Cardiac muscle cell (in vitro differentiated cells and primary cell): ENCODE results near the gene IMMP2L. TPM values are rescaled to one million over a fixed set of nuclear protein-coding genes. Genes with fewer than 3 reads are reported as not detected.

ENCODE experiments used
- DNase-seq, 2 donors: peaks; one replicate each; pipeline versions ENCODE4 v3.0.0 to v3.0.0-alpha.2; 2010 to 2017; ENCODE audit warnings: low read depth in 1 of 2, low spot score in 1 of 2
- H3K27ac ChIP-seq: fragments of 200-600 bp; sonication (generic); 2 replicates; pipeline ENCODE4 v1.5.1; 2016
- H3K27me3 ChIP-seq: fragments of 200-600 bp; sonication (generic); 2 replicates; pipeline ENCODE4 v1.6.0; 2016; ENCODE audit warnings: control low read depth
- H3K36me3 ChIP-seq: fragments of 200-600 bp; sonication (generic); 2 replicates; pipeline ENCODE4 v1.5.1; 2016; ENCODE audit warnings: control low read depth
- H3K4me1 ChIP-seq: fragments of 200-600 bp; sonication (generic); 2 replicates; pipeline ENCODE4 v1.8.1; 2017; ENCODE audit warnings: low read depth, mild to moderate bottlenecking, mixed run types
- H3K4me3 ChIP-seq: fragments of 200-600 bp; sonication (generic); 2 replicates; pipeline ENCODE4 v1.5.1; 2016; ENCODE audit warnings: mild to moderate bottlenecking
- H3K9me3 ChIP-seq: fragments of 200-600 bp; sonication (generic); 2 replicates; pipeline ENCODE4 v1.5.1; 2017; ENCODE audit warnings: low read depth, mild to moderate bottlenecking, control low read depth
- polyA plus RNA-seq: library from polyadenylated mRNA; unstranded; fragments of >200 nt; fragmentation: Nextera tagmentation; extraction: Ambion mirVana; gene quantifications from 2 replicates; pipeline ENCODE4 v1.2.1, GENCODE V29; 2016
- total RNA-seq: library from RNA; depleted of rRNA; stranded (reverse); fragments of >200 nt; gene quantifications from 2 replicates; pipeline ENCODE4 v1.2.3, GENCODE V29; 2016
- TF ChIP-seq, protein P1 (sequence below): IDR thresholded peaks from 2 replicates; pipeline ENCODE4 v1.5.1; 2012; ENCODE audit warnings: low read depth, mild to moderate bottlenecking, low read length

Gene IMMP2L
- total and polyA plus RNA-seq, 2 experiments from 2014 or later: 6.0 to 11.9 TPM

DNA sequence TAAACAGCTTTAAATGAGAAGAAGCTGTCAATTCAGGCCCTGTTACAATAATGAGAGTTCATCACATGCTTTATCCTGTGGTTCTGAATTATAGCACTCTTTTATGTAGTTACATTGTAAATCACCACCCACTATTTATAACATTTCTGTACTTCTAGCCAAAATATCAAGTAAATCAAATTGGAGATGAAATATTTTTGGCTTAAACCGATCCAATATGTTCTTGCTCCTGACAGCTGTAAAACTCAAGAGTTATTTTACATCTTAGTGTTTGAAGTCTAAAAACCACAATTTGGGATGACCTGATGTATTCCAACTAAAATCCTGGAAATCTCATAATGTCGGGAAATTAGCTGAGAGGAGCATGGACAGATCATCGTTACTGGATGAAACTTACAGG lies 842.6 kb downstream of the IMMP2L start:
- no peaks in the 10 kb centered on the region for H3K9me3 ChIP-seq
- H3K4me1 ChIP-seq: peaks cover 11% of the 10 kb centered on the region
- no peak overlapping the region for H3K4me3 ChIP-seq
- H3K36me3 ChIP-seq: no peaks in the 10 kb centered on the region
- DNase-seq: no peak
- H3K27me3 ChIP-seq: no peaks in the 10 kb centered on the region
- H3K27ac ChIP-seq: no peak overlapping the region
- TF ChIP-seq, protein P1, sequence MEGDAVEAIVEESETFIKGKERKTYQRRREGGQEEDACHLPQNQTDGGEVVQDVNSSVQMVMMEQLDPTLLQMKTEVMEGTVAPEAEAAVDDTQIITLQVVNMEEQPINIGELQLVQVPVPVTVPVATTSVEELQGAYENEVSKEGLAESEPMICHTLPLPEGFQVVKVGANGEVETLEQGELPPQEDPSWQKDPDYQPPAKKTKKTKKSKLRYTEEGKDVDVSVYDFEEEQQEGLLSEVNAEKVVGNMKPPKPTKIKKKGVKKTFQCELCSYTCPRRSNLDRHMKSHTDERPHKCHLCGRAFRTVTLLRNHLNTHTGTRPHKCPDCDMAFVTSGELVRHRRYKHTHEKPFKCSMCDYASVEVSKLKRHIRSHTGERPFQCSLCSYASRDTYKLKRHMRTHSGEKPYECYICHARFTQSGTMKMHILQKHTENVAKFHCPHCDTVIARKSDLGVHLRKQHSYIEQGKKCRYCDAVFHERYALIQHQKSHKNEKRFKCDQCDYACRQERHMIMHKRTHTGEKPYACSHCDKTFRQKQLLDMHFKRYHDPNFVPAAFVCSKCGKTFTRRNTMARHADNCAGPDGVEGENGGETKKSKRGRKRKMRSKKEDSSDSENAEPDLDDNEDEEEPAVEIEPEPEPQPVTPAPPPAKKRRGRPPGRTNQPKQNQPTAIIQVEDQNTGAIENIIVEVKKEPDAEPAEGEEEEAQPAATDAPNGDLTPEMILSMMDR: no peak

DNA sequence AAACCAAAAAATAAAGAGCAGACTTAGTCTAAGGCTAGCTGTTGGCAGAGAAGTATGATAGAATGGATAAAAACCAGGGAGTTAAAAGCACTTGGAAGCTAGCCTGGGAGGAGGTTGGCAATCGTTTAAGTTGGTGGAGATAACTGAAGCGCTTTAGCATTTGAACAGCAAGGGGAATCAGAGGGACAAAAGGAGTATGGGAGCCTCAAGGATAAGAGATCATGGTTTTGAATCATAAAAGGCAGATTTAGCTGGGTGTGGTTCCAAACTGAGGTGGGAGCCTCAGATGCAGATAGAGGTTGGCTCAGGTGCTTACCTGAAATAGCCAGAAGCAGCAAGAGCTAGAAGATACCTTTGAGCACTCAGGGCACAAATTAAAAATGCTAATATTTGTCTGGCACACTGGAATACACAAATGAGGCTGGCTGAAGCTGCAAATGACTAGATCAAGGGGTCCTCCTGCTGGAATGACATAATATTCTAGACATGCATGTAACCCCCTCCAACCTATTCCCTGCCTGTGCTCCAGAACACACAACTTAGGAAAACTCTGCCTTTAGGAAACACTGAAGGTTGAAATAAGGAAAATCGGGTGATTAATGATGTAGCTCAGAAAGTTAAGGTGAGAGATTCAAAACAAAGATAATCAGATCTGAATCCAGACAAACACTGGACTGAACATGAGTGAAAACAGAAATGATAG lies 843.6 kb downstream of the IMMP2L start:
- DNase-seq: no peak
- peaks cover 9% of the 10 kb centered on the region for H3K4me1 ChIP-seq
- H3K4me3 ChIP-seq: no peak overlapping the region
- TF ChIP-seq, protein P1: no peak
- no peaks in the 10 kb centered on the region for H3K9me3 ChIP-seq
- H3K27me3 ChIP-seq: no peaks in the 10 kb centered on the region
- no peaks in the 10 kb centered on the region for H3K36me3 ChIP-seq
- no peak overlapping the region for H3K27ac ChIP-seq

DNA sequence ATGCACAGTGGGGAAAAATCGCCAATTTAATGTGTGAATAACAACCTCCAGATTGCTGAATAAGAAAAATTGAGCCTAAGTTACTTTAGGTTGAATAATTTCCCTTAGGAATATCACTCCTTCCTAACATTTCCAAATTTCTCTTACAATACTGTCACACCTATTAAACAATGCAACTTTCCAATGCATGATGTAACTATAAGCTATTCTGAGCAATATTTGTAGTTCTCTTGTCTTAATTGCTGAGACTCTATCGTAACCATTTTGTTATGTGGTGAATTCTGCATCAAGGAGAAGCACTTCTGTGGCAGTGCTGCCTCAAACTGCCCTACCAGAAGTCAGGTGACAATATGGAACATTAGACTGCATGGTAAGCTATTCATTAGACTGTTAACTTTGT lies 858.1 kb downstream of the IMMP2L start:
- Histone ChIP-seq H3K27me3 (no peaks in the 10 kb centered on the region), H3K9me3 (no peaks in the 10 kb centered on the region), H3K36me3 (no peaks in the 10 kb centered on the region), H3K27ac (no peak overlapping the region), H3K4me3 (no peak overlapping the region), H3K4me1 (no peaks in the 10 kb centered on the region)
- DNase-seq: no peak
- TF ChIP-seq, protein P1: no peak

DNA sequence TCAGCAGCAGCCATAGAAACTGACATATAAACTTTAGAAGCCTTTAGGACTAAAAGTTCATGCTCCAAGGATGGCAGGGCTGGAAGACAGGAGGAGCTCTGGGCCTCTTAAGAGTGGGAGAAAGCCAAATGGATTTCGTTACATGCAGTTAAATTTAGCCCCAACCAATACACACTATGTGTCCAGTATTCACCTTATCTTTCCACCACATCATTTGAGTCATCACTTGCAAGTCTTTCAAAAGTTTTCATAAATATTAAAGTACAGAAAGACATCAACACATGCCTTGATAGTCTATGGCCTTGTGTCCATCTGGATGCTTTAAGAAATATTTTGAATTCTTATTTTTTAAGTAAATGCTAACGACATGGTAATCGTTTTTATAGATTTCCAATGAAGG lies 863.7 kb downstream of the IMMP2L start:
- H3K9me3 ChIP-seq: no peaks in the 10 kb centered on the region

DNA sequence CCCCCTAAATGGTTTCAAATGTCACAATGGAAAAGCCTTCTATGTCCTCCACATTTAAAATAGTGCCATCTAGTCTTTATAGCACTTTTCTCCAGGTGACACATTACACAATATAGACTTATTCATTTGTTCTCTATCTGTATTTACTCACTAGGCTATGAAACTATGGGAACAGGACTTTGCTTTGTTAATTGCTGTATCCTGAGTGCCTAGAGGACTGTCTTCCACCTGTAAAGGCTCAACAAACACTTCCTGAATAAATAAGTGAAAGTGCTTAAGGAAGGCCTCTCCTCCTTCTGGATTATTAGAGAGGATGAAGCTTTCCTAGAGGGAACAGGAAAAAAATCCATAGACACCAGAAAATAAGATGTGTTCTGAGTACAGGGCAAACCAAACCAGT lies 868.9 kb downstream of the IMMP2L start:
- H3K4me1 ChIP-seq: peaks cover 12% of the 10 kb centered on the region
- no peak overlapping the region for H3K27ac ChIP-seq
- no peak overlapping the region for H3K4me3 ChIP-seq
- H3K9me3 ChIP-seq: no peaks in the 10 kb centered on the region
- H3K36me3 ChIP-seq: no peaks in the 10 kb centered on the region
- H3K27me3 ChIP-seq: no peaks in the 10 kb centered on the region
- TF ChIP-seq, protein P1: no peak
- DNase-seq: no peak

More for the DNA sequence above, 863.7 kb downstream of the IMMP2L start:
- H3K4me1 ChIP-seq: no peaks in the 10 kb centered on the region
- DNase-seq: no peak
- no peak overlapping the region for H3K27ac ChIP-seq
- H3K4me3 ChIP-seq: no peak overlapping the region
- no peaks in the 10 kb centered on the region for H3K36me3 ChIP-seq
- no peaks in the 10 kb centered on the region for H3K27me3 ChIP-seq
- TF ChIP-seq, protein P1: no peak
